Astrocyte (in vitro differentiated cells and primary cell): ENCODE measurements around the gene KRT17. TPM values are rescaled to one million over a fixed set of nuclear protein-coding genes. Genes with fewer than 3 reads are reported as not detected.
A peak's percentile ranks its signal among the peaks of the same experiment; 100 is the strongest.
"Not testable (repeated sequence)": the region's sequence is repeated elsewhere in the genome, so short reads cannot be mapped to it uniquely, and the experiment has no call there.

Experiments
- DNase-seq: peaks from one replicate; pipeline ENCODE4 v3.0.0-alpha.2; 2010; ENCODE audit warnings: low read depth
- FAIRE-seq: peaks from 2 replicates; lab custom pipeline; 2011; peaks lifted over from hg19 to GRCh38; lab: Jason Lieb, UNC
- H2AFZ ChIP-seq: 2 replicates; pipeline ENCODE4 v1.6.0; 2012; ENCODE audit warnings: low read depth, low read length, inconsistent platforms
- H3K27ac ChIP-seq: 2 replicates; pipeline ENCODE4 v1.5.1; 2011; ENCODE audit warnings: low read depth, low read length, inconsistent platforms
- H3K27me3 ChIP-seq: 2 replicates; pipeline ENCODE4 v1.6.0; 2011; ENCODE audit warnings: low read length, inconsistent platforms; ENCODE audit not compliant: insufficient read depth
- H3K36me3 ChIP-seq: 2 replicates; pipeline ENCODE4 v1.5.1; 2011; ENCODE audit warnings: low read length, inconsistent platforms; ENCODE audit not compliant: insufficient read depth
- H3K4me1 ChIP-seq: 2 replicates; pipeline ENCODE4 v1.5.1; 2011; ENCODE audit warnings: low read length, inconsistent platforms; ENCODE audit not compliant: insufficient read depth
- H3K4me2 ChIP-seq: 2 replicates; pipeline ENCODE4 v1.6.0; 2012; ENCODE audit warnings: low read length, inconsistent platforms
- H3K4me3 ChIP-seq: 2 replicates; pipeline ENCODE4 v1.5.1; 2011; ENCODE audit warnings: low read depth, mild to moderate bottlenecking, low read length, inconsistent platforms; ENCODE audit not compliant: insufficient read depth
- H3K79me2 ChIP-seq: 2 replicates; pipeline ENCODE4 v1.6.0; 2012; ENCODE audit warnings: mild to moderate bottlenecking, low read length, inconsistent platforms; ENCODE audit not compliant: insufficient read depth
- H3K9ac ChIP-seq: 2 replicates; pipeline ENCODE4 v1.6.0; 2012; ENCODE audit warnings: mild to moderate bottlenecking, low read length, inconsistent platforms
- H3K9me3 ChIP-seq: 2 replicates; pipeline ENCODE4 v1.5.1; 2012; ENCODE audit warnings: low read depth, mild to moderate bottlenecking, low read length, inconsistent platforms; ENCODE audit not compliant: insufficient read depth
- H4K20me1 ChIP-seq: 2 replicates; pipeline ENCODE4 v1.6.0; 2012; ENCODE audit warnings: low read length, inconsistent platforms; ENCODE audit not compliant: insufficient read depth
- H3K27ac Mint-ChIP-seq: one replicate; pipeline ENCODE4 v1.8.0; 2021; ENCODE audit warnings: mild to moderate bottlenecking, mixed read lengths; ENCODE audit not compliant: unreplicated experiment
- H3K27me3 Mint-ChIP-seq: one replicate; pipeline ENCODE4 v1.8.0; 2021; ENCODE audit warnings: low read depth, mixed read lengths; ENCODE audit not compliant: unreplicated experiment
- H3K36me3 Mint-ChIP-seq: one replicate; pipeline ENCODE4 v1.8.0; 2021; ENCODE audit warnings: low read depth, mixed read lengths; ENCODE audit not compliant: unreplicated experiment
- H3K4me1 Mint-ChIP-seq: one replicate; pipeline ENCODE4 v1.8.0; 2021; ENCODE audit warnings: low read depth, mixed read lengths; ENCODE audit not compliant: unreplicated experiment
- H3K4me3 Mint-ChIP-seq: one replicate; pipeline ENCODE4 v1.8.0; 2021; ENCODE audit warnings: mild to moderate bottlenecking, moderate library complexity, mixed read lengths; ENCODE audit not compliant: unreplicated experiment
- H3K9me3 Mint-ChIP-seq: one replicate; pipeline ENCODE4 v1.8.0; 2021; ENCODE audit warnings: mild to moderate bottlenecking, mixed read lengths; ENCODE audit not compliant: unreplicated experiment
- EZH2 ChIP-seq: IDR thresholded peaks from 2 replicates; pipeline ENCODE4 v1.6.1; 2012; ENCODE audit warnings: mild to moderate bottlenecking, low read length, inconsistent platforms; ENCODE audit not compliant: insufficient read depth
- total RNA-seq: library from RNA; stranded (reverse); gene quantifications from 2 replicates; pipeline ENCODE4 v1.2.1, GENCODE V29; 2021
- TF ChIP-seq, protein P1 (sequence below): IDR thresholded peaks from 2 replicates; pipeline ENCODE4 v1.5.1; 2011; ENCODE audit warnings: low read depth, mild to moderate bottlenecking, inconsistent platforms, low read length, moderate library complexity; ENCODE audit not compliant: insufficient read depth

Gene KRT17
- total RNA-seq, 1 donor from 2014 or later = 21.4 TPM

DNA sequence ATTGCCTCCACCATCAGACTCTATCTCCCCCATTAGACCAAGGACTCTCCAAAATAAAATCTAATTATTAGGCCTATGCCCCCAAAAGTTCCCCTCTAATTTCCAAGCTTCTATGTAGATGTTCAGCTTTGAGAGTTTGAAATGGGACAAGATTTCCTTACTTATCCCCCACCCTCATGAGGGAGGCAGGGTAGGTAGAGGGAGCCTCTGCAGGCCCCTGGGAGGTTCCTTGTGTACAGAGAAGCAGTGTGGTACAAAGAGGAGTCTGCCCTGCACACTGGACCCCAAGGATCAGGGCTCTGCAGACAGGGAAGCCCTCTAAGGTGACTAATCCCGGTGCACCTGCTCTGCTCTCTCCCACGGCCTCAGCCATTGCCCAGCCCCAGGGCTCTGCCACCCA lies 2.5 kb downstream of the KRT17 start:
- Histone ChIP-seq H3K4me3 (no peak overlapping the region), H4K20me1 (no peaks in the 10 kb centered on the region), H3K36me3 (no peaks in the 10 kb centered on the region), H3K9ac (no peak overlapping the region), H2AFZ (no peak overlapping the region), H3K9me3 (no peaks in the 10 kb centered on the region), H3K4me1 (no peaks in the 10 kb centered on the region), H3K4me2 (no peak overlapping the region), H3K27me3 (no peaks in the 10 kb centered on the region), H3K27ac (no peak overlapping the region), H3K79me2 (no peaks in the 10 kb centered on the region)
- H3K36me3 Mint-ChIP-seq = peaks cover 2% of the 10 kb centered on the region
- DNase-seq (no peak), FAIRE-seq (no peak)
- TF ChIP-seq, protein P1, sequence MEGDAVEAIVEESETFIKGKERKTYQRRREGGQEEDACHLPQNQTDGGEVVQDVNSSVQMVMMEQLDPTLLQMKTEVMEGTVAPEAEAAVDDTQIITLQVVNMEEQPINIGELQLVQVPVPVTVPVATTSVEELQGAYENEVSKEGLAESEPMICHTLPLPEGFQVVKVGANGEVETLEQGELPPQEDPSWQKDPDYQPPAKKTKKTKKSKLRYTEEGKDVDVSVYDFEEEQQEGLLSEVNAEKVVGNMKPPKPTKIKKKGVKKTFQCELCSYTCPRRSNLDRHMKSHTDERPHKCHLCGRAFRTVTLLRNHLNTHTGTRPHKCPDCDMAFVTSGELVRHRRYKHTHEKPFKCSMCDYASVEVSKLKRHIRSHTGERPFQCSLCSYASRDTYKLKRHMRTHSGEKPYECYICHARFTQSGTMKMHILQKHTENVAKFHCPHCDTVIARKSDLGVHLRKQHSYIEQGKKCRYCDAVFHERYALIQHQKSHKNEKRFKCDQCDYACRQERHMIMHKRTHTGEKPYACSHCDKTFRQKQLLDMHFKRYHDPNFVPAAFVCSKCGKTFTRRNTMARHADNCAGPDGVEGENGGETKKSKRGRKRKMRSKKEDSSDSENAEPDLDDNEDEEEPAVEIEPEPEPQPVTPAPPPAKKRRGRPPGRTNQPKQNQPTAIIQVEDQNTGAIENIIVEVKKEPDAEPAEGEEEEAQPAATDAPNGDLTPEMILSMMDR = no peak
- no peak for TF ChIP-seq EZH2
- H3K27ac Mint-ChIP-seq = no peak overlapping the region
- H3K27me3 Mint-ChIP-seq = peaks cover 15% of the 10 kb centered on the region
- H3K4me1 Mint-ChIP-seq = peaks cover 15% of the 10 kb centered on the region
- H3K9me3 Mint-ChIP-seq = no peaks in the 10 kb centered on the region
- H3K4me3 Mint-ChIP-seq = no peak overlapping the region

DNA sequence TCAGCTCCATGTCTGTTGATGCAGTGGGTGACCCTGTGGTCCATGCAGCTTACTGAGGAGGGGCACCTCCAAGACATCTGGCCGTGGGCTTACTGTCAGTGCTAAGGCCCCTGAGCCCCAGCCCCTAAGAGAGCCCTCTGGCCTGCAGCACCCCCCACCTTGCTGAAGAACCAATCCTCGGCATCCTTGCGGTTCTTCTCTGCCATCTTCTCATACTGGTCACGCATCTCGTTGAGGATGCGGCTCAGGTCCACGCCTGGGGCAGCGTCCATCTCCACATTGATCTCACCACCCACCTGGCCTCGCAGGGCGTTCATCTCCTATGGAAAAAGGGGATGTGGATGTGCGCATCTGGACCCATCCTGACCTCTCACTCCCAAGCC lies 2.9 kb downstream of the KRT17 start:
- not testable (repeated sequence) for H3K27me3 ChIP-seq, FAIRE-seq, H4K20me1 ChIP-seq, H3K9me3 ChIP-seq, H3K4me1 ChIP-seq, H3K4me2 ChIP-seq, H3K79me2 ChIP-seq, H3K36me3 ChIP-seq, H3K9me3 Mint-ChIP-seq, H3K4me3 ChIP-seq, H3K27ac ChIP-seq, H3K27ac Mint-ChIP-seq, H3K9ac ChIP-seq, DNase-seq, H3K4me3 Mint-ChIP-seq, H2AFZ ChIP-seq, H3K36me3 Mint-ChIP-seq
- Mint-ChIP-seq H3K27me3 (peaks cover 15% of the 10 kb centered on the region), H3K4me1 (peaks cover 14% of the 10 kb centered on the region)

DNA sequence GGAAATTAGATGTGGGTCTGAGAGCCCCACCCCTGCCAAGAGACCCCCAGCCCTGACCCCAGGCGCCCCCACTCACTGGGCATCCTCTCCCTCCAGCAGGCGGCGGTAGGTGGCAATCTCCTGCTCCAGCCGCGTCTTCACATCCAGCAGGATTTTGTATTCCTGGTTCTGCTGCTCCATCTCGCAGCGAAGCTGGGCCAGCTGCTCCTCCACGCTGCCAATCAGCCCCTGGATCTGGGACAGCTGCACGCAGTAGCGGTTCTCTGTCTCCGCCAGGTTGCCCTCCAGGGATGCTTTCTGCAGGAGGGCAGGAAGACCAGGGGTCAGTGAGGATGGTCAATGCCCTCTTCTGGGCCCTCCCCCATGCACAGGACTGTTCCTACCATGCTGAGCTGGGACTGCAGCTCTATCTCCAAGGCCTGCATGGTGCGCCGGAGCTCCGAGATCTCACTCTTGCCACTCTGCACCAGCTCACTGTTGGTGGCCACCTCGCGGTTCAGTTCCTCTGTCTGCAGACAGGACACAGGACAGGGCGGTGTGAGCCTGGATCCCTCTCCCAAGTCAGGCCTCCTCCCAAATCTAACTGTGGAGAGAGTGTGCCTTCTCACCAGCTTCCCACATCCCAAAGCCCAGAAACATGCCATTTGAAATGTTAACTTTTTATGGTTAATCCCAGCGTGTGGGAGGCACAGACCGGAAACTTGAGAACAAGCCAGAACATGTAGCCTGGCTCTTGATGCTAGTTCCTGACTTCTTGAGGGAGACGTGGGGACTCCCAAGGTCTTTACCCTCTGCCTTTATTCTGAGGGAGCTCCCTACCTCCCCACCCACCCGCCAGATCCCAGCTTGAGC lies 3.6 kb downstream of the KRT17 start:
- TF ChIP-seq, protein P1 = no peak
- TF ChIP-seq EZH2 = no peak
- H3K36me3 ChIP-seq = no peaks in the 10 kb centered on the region
- DNase-seq = no peak
- H3K4me3 Mint-ChIP-seq = no peak overlapping the region
- peaks cover 11% of the 10 kb centered on the region for H3K4me1 Mint-ChIP-seq
- H2AFZ ChIP-seq = no peak overlapping the region
- H3K4me3 ChIP-seq = no peak overlapping the region
- peaks cover 15% of the 10 kb centered on the region for H3K27me3 Mint-ChIP-seq
- FAIRE-seq = no peak
- H3K9ac ChIP-seq = no peak overlapping the region
- H3K27me3 ChIP-seq = no peaks in the 10 kb centered on the region
- H3K4me1 ChIP-seq = no peaks in the 10 kb centered on the region
- no peaks in the 10 kb centered on the region for H3K9me3 ChIP-seq
- no peaks in the 10 kb centered on the region for H3K9me3 Mint-ChIP-seq
- H4K20me1 ChIP-seq = no peaks in the 10 kb centered on the region
- no peak overlapping the region for H3K27ac ChIP-seq
- no peak overlapping the region for H3K27ac Mint-ChIP-seq
- H3K4me2 ChIP-seq = no peak overlapping the region
- H3K79me2 ChIP-seq = no peaks in the 10 kb centered on the region
- peaks cover 2% of the 10 kb centered on the region for H3K36me3 Mint-ChIP-seq

DNA sequence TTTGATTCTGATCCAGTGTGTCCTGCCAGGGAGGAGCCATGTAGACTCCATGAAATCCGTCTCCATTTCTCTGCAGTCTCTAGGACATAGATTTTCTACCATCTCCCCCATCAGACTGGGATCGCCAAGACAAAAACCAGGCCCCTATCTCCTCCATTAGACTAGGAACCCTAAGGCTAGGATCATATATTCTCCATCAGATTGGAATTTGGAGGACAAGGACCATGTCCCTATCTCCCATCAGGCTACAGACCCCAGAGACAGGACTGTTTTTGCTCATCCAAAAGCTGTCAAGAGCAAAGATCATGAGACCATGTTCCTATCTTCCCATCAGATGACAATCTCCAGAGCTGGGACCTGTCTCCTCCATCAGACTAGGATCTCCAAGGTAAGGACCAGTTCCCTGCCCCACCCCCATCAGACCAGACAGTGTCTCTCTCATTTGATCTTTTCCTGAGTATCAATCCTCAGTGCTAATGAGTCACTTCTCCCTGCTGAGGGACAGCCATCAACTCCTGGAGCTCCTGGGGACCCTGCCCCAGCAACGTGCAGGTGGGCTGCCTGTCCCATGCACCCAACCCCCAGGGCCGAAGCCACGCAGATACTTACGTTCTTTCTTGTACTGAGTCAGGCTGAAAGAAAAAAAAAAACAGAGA lies 4.3 kb downstream of the KRT17 start:
- not testable (repeated sequence) for H3K4me1 ChIP-seq, H3K36me3 ChIP-seq, H4K20me1 ChIP-seq, H3K9me3 Mint-ChIP-seq, H3K4me3 ChIP-seq, H2AFZ ChIP-seq, H3K4me2 ChIP-seq, FAIRE-seq, H3K27ac Mint-ChIP-seq, H3K9ac ChIP-seq, H3K27ac ChIP-seq, H3K27me3 ChIP-seq, H3K36me3 Mint-ChIP-seq, H3K79me2 ChIP-seq, H3K9me3 ChIP-seq, DNase-seq
- Mint-ChIP-seq H3K4me1 (peaks cover 11% of the 10 kb centered on the region), H3K27me3 (peaks cover 19% of the 10 kb centered on the region), H3K4me3 (peak overlapping the region; percentile 45)
